H7 (cell line): ENCODE measurements around the gene RBM44. TPM values are rescaled to one million over a fixed set of nuclear protein-coding genes. Genes with fewer than 3 reads are reported as not detected.
"Not testable (repeated sequence)": the region's sequence is repeated elsewhere in the genome, so short reads cannot be mapped to it uniquely, and the experiment has no call there.

ENCODE experiments used
- DNase-seq: peaks from one replicate; pipeline ENCODE4 v3.0.0; 2012
- H3K27me3 ChIP-seq: 2 replicates; pipeline ENCODE4 v1.6.0; 2011; ENCODE audit warnings: mild to moderate bottlenecking, low read length; ENCODE audit not compliant: control insufficient read depth, insufficient read depth
- H3K36me3 ChIP-seq: replicated peaks from 2 replicates; pipeline ENCODE4 v1.5.1; 2011; ENCODE audit warnings: low read length; ENCODE audit not compliant: control insufficient read depth, insufficient read depth
- H3K4me3 ChIP-seq: 2 replicates; pipeline ENCODE4 v1.5.1; 2011; ENCODE audit warnings: low read depth, mild to moderate bottlenecking, control low read depth, low read length, moderate library complexity; ENCODE audit not compliant: insufficient read depth
- total RNA-seq: library from RNA; depleted of rRNA; stranded (reverse); fragments of >200 nt; shearing (Covaris generic); gene quantifications from 2 replicates; pipeline ENCODE4 v1.2.3, GENCODE V29; 2014

The RBM44 gene
- total RNA-seq, 1 experiment from 2014 or later: 0.94 TPM

- Histone ChIP-seq H3K36me3 (no peaks in the 10 kb centered on the region), H3K27me3 (no peaks in the 10 kb centered on the region), H3K4me3 (no peak overlapping the region)
- DNase-seq: no peak
Measured at GRCh38 chr2:237867465-237867864, 68.9 kb downstream of the RBM44 start.

- not testable (repeated sequence) for H3K4me3 ChIP-seq, H3K36me3 ChIP-seq, DNase-seq, H3K27me3 ChIP-seq
Measured at GRCh38 chr2:237868074-237868473, 69.5 kb downstream of the RBM44 start.

- Histone ChIP-seq H3K27me3 (no peaks in the 10 kb centered on the region), H3K36me3 (no peaks in the 10 kb centered on the region), H3K4me3 (no peak overlapping the region)
- DNase-seq: no peak
Measured at GRCh38 chr2:237868631-237869342, 70.2 kb downstream of the RBM44 start.

DNA sequence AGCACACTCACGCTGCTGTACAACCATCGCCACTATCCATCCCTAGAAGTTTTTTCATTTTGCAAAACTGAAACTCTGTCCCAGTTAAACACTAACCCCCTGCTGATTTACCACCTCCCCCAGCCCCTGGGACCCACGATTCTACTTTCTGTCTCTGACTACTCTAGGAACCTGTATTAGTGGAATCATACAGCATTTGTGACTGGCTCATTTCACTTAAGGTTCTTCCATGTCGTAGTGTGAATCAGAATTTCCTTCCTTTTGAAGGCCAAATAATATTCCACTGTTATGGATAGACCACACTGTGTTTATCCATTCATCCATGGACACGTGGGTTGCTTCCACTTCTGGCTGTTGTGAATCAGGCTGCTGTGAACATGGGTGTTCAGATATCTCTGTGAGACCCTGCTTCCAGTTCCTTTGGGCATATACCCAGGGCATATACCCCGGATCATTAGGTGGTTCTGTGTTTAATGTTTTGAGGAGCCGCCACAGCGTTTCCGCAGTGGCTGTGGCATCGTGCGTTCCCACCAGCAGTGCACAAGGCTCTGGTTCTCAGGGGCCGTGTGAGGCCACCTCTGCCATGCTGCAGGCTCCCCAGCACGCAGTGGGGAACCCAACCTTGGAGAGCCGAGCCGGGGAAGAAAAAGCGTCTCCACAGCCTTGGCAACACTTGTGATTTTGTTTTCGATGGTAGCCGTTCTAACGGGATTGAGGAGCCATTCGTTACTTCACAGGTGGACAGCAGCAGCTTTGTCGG is 70.9 kb downstream of the RBM44 start:
- Histone ChIP-seq H3K4me3 (no peak overlapping the region), H3K36me3 (no peaks in the 10 kb centered on the region), H3K27me3 (no peaks in the 10 kb centered on the region)
- DNase-seq: no peak

DNA sequence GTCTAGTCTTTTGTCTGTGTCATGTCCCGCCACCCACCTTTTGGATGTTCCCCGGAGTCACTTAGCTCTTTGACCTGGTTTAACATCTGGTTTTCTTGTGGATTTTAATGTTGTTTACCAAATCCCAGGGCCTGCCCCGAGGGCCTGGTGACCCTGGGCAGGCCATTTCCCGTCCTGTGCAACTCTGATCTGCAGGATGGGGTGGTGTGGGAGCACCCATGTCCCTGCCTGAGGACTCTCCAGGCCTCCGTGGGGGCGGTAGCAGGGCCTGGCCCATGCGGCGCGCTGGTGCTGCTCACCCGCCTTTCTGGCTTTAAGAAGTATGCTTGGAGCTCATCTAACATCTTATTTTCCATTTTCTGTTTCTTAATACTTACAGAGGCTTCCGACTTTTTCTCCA is 71.5 kb downstream of the RBM44 start:
- H3K4me3 ChIP-seq: no peak overlapping the region
- H3K36me3 ChIP-seq: no peaks in the 10 kb centered on the region
- H3K27me3 ChIP-seq: no peaks in the 10 kb centered on the region
- no peak for DNase-seq

GRCh38 chr2:237870754-237871651 is 72.4 kb downstream of the RBM44 start:
- no peak overlapping the region for H3K4me3 ChIP-seq
- no peaks in the 10 kb centered on the region for H3K27me3 ChIP-seq
- DNase-seq: peak; percentile 54
- no peaks in the 10 kb centered on the region for H3K36me3 ChIP-seq

- Histone ChIP-seq H3K27me3 (no peaks in the 10 kb centered on the region), H3K36me3 (no peaks in the 10 kb centered on the region), H3K4me3 (no peak overlapping the region)
- DNase-seq: no peak
Measured at GRCh38 chr2:237872178-237872887, 73.8 kb downstream of the RBM44 start.

DNA sequence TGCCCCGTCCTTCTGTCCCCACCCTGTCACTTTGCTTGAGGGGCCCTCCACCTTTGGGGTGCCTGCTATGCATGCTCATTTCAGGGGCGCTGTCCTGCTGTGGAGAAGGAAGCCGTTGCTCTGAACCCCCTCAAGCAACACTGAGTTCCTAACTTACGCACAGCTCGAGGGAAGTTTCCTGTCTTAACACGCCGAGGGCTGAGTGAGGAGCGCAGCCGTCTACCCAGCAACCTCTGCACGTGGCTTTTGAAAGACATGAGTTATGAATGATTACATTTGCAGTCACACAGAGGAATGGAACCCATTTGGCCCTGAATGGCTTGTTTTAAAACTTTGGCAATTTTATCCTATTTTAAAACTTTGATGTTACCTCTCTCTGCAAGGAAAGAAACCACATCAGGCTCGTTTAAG is 74.8 kb downstream of the RBM44 start:
- Histone ChIP-seq H3K36me3 (no peaks in the 10 kb centered on the region), H3K4me3 (no peak overlapping the region), H3K27me3 (no peaks in the 10 kb centered on the region)
- no peak for DNase-seq

DNA sequence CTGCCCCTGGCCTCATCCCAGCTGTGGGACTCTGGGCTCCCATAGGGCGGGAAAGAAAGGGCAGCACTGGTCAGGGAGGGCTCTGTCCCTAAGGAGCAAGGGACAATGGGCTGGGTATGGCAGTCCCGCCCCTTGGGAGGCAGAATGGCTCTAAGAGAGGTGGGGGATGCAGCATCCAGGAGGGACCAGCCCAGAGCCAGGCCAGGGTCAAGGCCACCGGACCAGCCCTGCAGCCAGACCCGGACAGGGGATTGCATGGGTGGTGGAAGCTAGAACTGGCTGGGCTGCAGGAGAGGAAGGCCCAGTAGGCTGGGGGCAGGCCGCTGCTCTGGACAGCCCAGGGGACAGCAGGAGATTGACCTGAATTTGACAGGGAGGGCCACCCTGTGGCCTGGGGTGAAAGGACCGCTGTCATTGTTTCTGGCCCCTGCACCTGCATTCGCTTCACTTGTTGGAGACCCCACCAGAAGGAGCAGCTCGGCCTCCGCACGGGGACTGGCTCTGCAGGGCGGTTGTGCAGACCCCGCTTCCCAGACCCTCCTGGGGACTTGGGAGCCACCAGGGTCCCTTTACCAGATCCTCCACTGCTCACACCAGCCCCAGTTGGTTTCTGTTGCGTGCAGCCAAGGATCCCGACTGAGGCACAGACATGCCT is 75.4 kb downstream of the RBM44 start:
- Histone ChIP-seq H3K27me3 (no peaks in the 10 kb centered on the region), H3K4me3 (no peak overlapping the region), H3K36me3 (no peaks in the 10 kb centered on the region)
- DNase-seq: peak; percentile 55

DNA sequence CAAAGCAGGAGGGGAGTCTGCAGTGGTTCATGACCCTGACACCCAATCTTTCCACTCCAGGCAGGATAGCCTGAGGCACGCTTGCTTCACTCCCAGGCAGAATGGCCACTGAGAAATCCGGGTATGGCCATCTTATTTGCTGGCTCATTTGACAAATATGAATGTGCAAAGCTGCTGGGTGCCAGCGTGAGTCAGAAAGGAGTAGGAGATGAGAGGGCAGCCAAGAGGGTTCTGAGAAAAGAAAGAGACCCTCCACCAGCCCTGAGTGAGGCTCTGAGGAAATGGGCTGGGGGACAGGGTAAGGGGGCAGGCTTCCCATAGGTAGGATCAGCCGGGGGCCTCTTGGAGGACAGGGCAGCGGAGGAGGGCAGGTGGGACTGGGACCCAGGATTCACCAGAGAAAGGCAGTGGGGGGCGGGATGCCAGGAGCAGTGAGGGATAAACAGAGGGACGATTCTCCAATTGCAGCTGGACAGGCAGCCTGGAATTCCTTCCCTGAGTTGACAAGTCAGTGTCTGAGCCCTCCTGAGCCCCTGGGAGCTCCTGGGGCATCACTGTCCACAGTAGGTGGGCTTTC is 76.1 kb downstream of the RBM44 start:
- DNase-seq: peak; percentile 59
- Histone ChIP-seq H3K4me3 (no peak overlapping the region), H3K27me3 (no peaks in the 10 kb centered on the region), H3K36me3 (no peaks in the 10 kb centered on the region)

DNA sequence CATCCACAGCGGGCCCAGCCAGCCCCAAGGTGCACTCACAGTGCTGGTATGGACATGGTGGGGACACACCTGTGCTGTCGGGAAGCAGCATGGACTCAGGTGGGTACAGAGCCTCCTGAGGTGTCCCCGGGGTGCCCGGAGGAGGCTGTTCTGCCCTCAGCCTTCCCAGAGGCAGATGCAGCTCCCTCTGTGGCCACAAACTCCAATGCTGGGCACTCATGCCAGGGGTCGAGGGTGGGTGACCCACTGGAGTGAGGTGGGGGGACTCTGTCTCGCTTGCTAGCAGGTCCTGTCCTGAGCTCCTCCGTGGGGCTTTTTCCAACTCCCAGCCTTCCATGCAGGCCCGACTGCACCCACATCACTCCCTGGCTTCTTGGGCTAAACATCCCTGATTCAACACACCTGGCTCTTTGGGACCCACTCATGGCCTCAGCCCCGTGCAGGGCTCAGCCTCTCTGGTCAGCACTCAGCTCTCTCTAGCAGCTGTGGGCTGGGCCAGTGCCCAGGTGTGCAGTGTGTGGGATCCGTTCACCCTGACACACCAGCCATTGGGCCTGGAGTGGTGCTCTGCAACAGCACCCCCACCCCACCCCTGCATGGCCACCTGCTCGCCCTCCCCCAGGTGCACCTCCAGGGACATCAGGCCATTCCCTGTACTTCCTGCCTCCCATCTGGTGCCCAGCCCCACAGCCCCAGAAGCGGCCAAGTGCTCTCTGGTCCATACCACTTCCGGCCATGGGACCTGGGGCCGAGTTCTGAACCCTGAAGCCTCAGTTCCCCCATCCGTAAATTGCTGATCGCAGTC is 76.9 kb downstream of the RBM44 start:
- H3K4me3 ChIP-seq: no peak overlapping the region
- H3K27me3 ChIP-seq: no peaks in the 10 kb centered on the region
- no peaks in the 10 kb centered on the region for H3K36me3 ChIP-seq
- peak; percentile 52 for DNase-seq

DNA sequence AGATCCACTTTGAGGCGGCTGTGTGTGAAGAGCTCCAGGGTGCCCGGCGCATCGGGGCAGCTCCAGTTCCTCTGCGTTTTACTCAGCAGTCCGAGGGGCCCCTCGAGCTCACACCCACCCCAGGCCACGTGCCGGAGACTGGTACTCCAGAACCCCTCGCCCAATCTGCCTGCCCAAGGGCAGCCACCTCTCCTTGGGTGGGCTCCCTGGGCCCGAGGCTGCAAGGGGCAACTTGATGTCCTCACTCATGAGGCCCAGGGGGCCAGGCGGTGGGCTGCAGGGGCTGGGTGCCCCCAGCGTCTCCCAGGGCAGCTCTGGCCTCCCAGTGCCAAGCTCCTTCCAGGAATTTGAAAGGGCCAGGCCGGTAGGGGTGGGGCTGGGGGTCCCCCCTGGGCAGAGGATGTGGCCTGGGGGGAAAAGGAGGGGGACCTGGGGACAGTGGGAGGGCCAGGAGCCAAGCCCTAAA is 77.5 kb downstream of the RBM44 start:
- Histone ChIP-seq H3K36me3 (no peaks in the 10 kb centered on the region), H3K27me3 (no peaks in the 10 kb centered on the region), H3K4me3 (no peak overlapping the region)
- DNase-seq: peak; percentile 54

DNA sequence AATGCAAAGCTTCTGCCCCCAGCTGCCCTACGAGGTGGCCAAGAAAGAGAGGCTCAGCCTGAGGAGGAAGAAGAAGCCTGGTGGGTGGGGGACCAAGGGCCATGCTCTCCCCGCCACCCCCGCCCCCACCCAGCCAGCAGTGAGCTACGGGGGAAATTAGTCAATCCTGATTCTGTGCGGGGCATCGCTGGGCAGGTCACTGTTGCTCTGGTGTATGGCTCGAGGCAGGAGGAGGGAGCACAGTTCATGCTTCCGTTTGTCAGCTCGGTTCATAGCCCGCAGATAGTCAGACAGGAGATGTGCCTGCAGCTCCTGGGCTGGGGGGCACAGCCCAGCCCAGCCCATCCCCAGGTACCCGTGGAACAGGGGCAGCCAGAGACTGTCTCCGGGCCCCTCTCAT is 78.0 kb downstream of the RBM44 start:
- no peaks in the 10 kb centered on the region for H3K36me3 ChIP-seq
- no peaks in the 10 kb centered on the region for H3K27me3 ChIP-seq
- no peak for DNase-seq
- H3K4me3 ChIP-seq: no peak overlapping the region
